ENCODE measurements around the gene FAM229A. TPM values are rescaled to one million over a fixed set of nuclear protein-coding genes. Genes with fewer than 3 reads are reported as not detected.

Gene FAM229A
- total and polyA plus RNA-seq, 7 donors = 0.60 to 13.8 (median 5.4) TPM

GRCh38 chr1:32394890-32395432 is 32.7 kb upstream of the FAM229A start:
- no peak for DNase-seq
- Histone ChIP-seq H3K27ac (peak overlapping the region; percentile 92 to 95 (median 94)), H3K9me3 (no peaks in the 10 kb centered on the region), H3K27me3 (no peaks in the 10 kb centered on the region), H3K36me3 (peaks cover 0 to 30% (median 2%) of the 10 kb centered on the region in 4 donors), H3K4me3 (peak overlapping the region; percentile 81 to 94 (median 88)), H3K4me1 (peaks cover 0 to 42% (median 28%) of the 10 kb centered on the region in 4 donors)
- 1 to 2% methylated on average over 14 of the region's 14 CpGs for WGBS, 2 donors
- no peak for TF ChIP-seq EP300 (IDR thresholded peaks at IDR 0.05)
- no peak for TF ChIP-seq POLR2A (IDR thresholded peaks at IDR 0.05)
- TF ChIP-seq POLR2AphosphoS5 (IDR thresholded peaks at IDR 0.05) = no peak
- no peak for TF ChIP-seq CTCF (IDR thresholded peaks at IDR 0.05)
- intact Hi-C loops (cut with DNase I) = loop anchor here (5.0 kb wide), 3 partner anchors 43 to 188 kb away; partner anchors contain the start of genes DCDC2B, IQCC and MARCKSL1

- 0 to 1% methylated on average over 48 of the region's 48 CpGs for WGBS, 2 donors
These were observed 32.0 kb upstream of the FAM229A start, which contains the start of gene BSDC1 for GRCh38 chr1:32394141-32394889. BSDC1 (minus strand) TSS chr1:32394441; CDS start chr1:32394414, 27 bp downstream.

GRCh38 chr1:32393832-32394140 is 31.5 kb upstream of the FAM229A start:
- Histone ChIP-seq H3K27ac (peak overlapping the region; percentile 92 to 95 (median 94)), H3K4me3 (peak overlapping the region; percentile 81 to 94 (median 88)), H3K36me3 (peaks cover 4 to 41% (median 8%) of the 10 kb centered on the region in 4 donors), H3K4me1 (peaks cover 0 to 42% (median 28%) of the 10 kb centered on the region in 4 donors), H3K27me3 (no peaks in the 10 kb centered on the region), H3K9me3 (no peaks in the 10 kb centered on the region)
- no peak for DNase-seq
- WGBS, 2 donors = 1 to 2% methylated on average over 15 of the region's 15 CpGs
- intact Hi-C loops (cut with DNase I) = loop anchor here (5.0 kb wide), 3 partner anchors 41 to 186 kb away; partner anchors contain the start of genes DCDC2B, IQCC and MARCKSL1
- TF ChIP-seq POLR2AphosphoS5 (IDR thresholded peaks at IDR 0.05) = no peak
- no peak for TF ChIP-seq CTCF (IDR thresholded peaks at IDR 0.05)
- TF ChIP-seq EP300 (IDR thresholded peaks at IDR 0.05) = no peak
- TF ChIP-seq POLR2A (IDR thresholded peaks at IDR 0.05) = no peak

More at GRCh38 chr1:32394141-32394889, 32.0 kb upstream of the FAM229A start, which contains the start of gene BSDC1:
- H3K4me3 ChIP-seq = peak within 1 kb of the TSS; percentile 81 to 94 (median 88)
- H3K9me3 ChIP-seq = no peaks in the 10 kb centered on the region
- H3K27me3 ChIP-seq = no peaks in the 10 kb centered on the region
- peak; percentile 98 to 99 (median 98) for TF ChIP-seq POLR2AphosphoS5 (IDR thresholded peaks at IDR 0.05)
- no peak for TF ChIP-seq CTCF (IDR thresholded peaks at IDR 0.05)
- no peak for TF ChIP-seq EP300 (IDR thresholded peaks at IDR 0.05)
- TF ChIP-seq POLR2A (IDR thresholded peaks at IDR 0.05) = peak; percentile 88 to 89
- H3K36me3 ChIP-seq = peaks cover 2 to 37% (median 5%) of the 10 kb centered on the region in 4 donors
- H3K4me1 ChIP-seq = peaks cover 0 to 42% (median 28%) of the 10 kb centered on the region in 4 donors
- intact Hi-C loops (cut with DNase I) = loop anchor here (5.0 kb wide), 3 partner anchors 42 to 187 kb away; partner anchors contain the start of genes DCDC2B, IQCC and MARCKSL1
- peak; percentile 99 for DNase-seq
- peak within 1 kb of the TSS; percentile 92 to 95 (median 94) for H3K27ac ChIP-seq

- H3K4me3 ChIP-seq = peak overlapping the region; percentile 81 to 94 (median 88)
- H3K9me3 ChIP-seq = no peaks in the 10 kb centered on the region
- H3K27ac ChIP-seq = peak overlapping the region in 3 of 4 donors; percentile 92 to 95 (median 95)
- no peak for DNase-seq
- no peaks in the 10 kb centered on the region for H3K27me3 ChIP-seq
- intact Hi-C loops (cut with DNase I) = loop anchor here (5.0 kb wide), 3 partner anchors 41 to 186 kb away; partner anchors contain the start of genes DCDC2B, IQCC and MARCKSL1
- WGBS, 2 donors = 64 to 79% methylated on average over 1 of the region's 1 CpG
- peaks cover 4 to 47% (median 8%) of the 10 kb centered on the region in 4 donors for H3K36me3 ChIP-seq
- TF ChIP-seq POLR2AphosphoS5 (IDR thresholded peaks at IDR 0.05) = no peak
- no peak for TF ChIP-seq CTCF (IDR thresholded peaks at IDR 0.05)
- no peak for TF ChIP-seq POLR2A (IDR thresholded peaks at IDR 0.05)
- no peak for TF ChIP-seq EP300 (IDR thresholded peaks at IDR 0.05)
- peaks cover 0 to 42% (median 28%) of the 10 kb centered on the region in 4 donors for H3K4me1 ChIP-seq
These were observed 30.9 kb upstream of the FAM229A start for GRCh38 chr1:32393136-32393535.

Measured in sigmoid colon (tissue), 7 donors.